CD4-positive, alpha-beta T cell treated with Interleukin-12 subunit alpha and Interleukin-12 subunit beta, for 1 hour (primary cell): ENCODE data around the gene WDR93.
"Not testable (repeated sequence)": the region's sequence is repeated elsewhere in the genome, so short reads cannot be mapped to it uniquely, and the experiment has no call there.

ENCODE experiments used
- DNase-seq: peaks from one replicate; pipeline ENCODE4 v3.0.0-alpha.2; 2020

Gene WDR93

GRCh38 chr15:89664441-89665350, 25.9 kb upstream of the WDR93 start:
- DNase-seq, result no peak

GRCh38 chr15:89665449-89666181, 25.0 kb upstream of the WDR93 start:
- no peak for DNase-seq

- DNase-seq, result no peak
These were observed 24.3 kb upstream of the WDR93 start for GRCh38 chr15:89666184-89666857.

- DNase-seq, result no peak
These were observed 23.5 kb upstream of the WDR93 start for GRCh38 chr15:89666858-89667705.

- DNase-seq, result no peak
These were observed 23.0 kb upstream of the WDR93 start for GRCh38 chr15:89667706-89667960.

- DNase-seq, result no peak
These were observed 22.4 kb upstream of the WDR93 start for GRCh38 chr15:89668171-89668570.

- no peak for DNase-seq
These were observed 21.2 kb upstream of the WDR93 start for GRCh38 chr15:89669309-89669865.

GRCh38 chr15:89669941-89670340, 20.7 kb upstream of the WDR93 start:
- no peak for DNase-seq

GRCh38 chr15:89670971-89671560, 19.5 kb upstream of the WDR93 start:
- no peak for DNase-seq

GRCh38 chr15:89671687-89672086, 18.9 kb upstream of the WDR93 start:
- DNase-seq, result no peak

GRCh38 chr15:89672221-89673164, 18.1 kb upstream of the WDR93 start:
- DNase-seq, result no peak

GRCh38 chr15:89673165-89673512, 17.5 kb upstream of the WDR93 start:
- DNase-seq, result peak; percentile 3

GRCh38 chr15:89674526-89674925, 16.1 kb upstream of the WDR93 start:
- DNase-seq, result no peak

- no peak for DNase-seq
These were observed 15.0 kb upstream of the WDR93 start for GRCh38 chr15:89675606-89676005.

- no peak for DNase-seq
These were observed 13.2 kb upstream of the WDR93 start for GRCh38 chr15:89677381-89677780.

GRCh38 chr15:89679212-89679611, 11.4 kb upstream of the WDR93 start, which contains the start of gene PLIN1:
Gene PLIN1, minus strand, starts transcription at chr15:89679367. Its CDS starts 1,878 bp downstream, at chr15:89677489.
- DNase-seq, result no peak

- DNase-seq, result no peak
These were observed 10.2 kb upstream of the WDR93 start for GRCh38 chr15:89680282-89680873.

GRCh38 chr15:89681146-89681545, 9.5 kb upstream of the WDR93 start:
- no peak for DNase-seq

- no peak for DNase-seq
These were observed 4.6 kb upstream of the WDR93 start for GRCh38 chr15:89685995-89686394.

- DNase-seq, result no peak
These were observed 4.1 kb upstream of the WDR93 start for GRCh38 chr15:89686522-89686921.

GRCh38 chr15:89689930-89690275, 708 bp upstream of the WDR93 start:
- DNase-seq, result not testable (repeated sequence)
